ENCODE data around the gene RXRB.
"Not testable (repeated sequence)": the region's sequence is repeated elsewhere in the genome, so short reads cannot be mapped to it uniquely, and the experiment has no call there.

RXRB gene

DNA sequence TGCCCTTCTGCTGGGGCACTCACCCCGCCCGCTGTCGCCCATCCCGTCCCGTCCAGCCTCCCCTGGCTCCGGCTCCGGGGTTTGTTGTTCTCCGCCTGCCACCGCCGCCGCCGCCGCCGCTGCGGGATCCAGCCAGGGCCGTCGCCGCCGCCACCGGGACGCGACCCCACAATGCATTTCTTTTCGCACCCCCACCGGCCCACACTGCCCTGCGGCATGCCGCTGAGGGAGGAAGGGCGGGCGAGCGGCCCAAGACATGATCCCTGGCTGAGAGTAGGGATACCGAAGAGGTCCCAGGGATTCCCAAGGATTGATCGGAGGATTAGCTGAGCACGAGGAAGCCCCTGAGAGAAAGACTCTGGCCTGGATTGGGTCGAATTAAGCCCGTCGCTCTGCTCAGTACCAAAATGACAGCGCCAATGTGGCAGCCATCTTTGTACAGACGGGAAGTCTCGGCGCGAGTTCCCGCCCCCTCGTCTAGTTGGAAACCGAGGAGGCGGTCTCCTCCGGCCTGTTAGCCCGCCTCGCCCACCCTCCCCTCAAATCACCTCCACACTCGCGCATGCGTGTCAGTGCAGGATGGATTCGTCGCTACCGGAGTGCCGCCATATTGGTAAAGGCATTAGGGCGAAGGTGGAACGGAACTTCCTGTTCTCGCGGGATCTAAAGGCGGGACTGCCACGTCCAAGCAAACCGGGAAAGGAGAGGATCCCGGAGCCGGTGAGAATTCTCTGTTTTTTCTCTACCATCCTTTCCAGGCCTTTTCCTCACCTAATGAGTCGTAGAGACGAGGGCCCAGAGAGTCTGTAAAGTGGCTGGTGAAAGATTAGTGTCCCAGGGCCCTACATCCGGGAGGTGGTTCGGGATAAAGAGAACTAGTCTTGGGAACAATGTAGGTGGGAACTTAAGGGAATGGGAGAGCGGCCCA lies at the start of gene RXRB, which contains the start of gene SLC39A7:
TSS of gene RXRB (minus strand) at position 447 of the 928 bp plus-strand sequence. CDS start at position 258, 189 bp downstream.
TSS of gene SLC39A7 (plus strand) at position 649 of the 928 bp plus-strand sequence. CDS start 379 bp downstream, outside the sequence.
- peak; percentile 99 for DNase-seq

DNA sequence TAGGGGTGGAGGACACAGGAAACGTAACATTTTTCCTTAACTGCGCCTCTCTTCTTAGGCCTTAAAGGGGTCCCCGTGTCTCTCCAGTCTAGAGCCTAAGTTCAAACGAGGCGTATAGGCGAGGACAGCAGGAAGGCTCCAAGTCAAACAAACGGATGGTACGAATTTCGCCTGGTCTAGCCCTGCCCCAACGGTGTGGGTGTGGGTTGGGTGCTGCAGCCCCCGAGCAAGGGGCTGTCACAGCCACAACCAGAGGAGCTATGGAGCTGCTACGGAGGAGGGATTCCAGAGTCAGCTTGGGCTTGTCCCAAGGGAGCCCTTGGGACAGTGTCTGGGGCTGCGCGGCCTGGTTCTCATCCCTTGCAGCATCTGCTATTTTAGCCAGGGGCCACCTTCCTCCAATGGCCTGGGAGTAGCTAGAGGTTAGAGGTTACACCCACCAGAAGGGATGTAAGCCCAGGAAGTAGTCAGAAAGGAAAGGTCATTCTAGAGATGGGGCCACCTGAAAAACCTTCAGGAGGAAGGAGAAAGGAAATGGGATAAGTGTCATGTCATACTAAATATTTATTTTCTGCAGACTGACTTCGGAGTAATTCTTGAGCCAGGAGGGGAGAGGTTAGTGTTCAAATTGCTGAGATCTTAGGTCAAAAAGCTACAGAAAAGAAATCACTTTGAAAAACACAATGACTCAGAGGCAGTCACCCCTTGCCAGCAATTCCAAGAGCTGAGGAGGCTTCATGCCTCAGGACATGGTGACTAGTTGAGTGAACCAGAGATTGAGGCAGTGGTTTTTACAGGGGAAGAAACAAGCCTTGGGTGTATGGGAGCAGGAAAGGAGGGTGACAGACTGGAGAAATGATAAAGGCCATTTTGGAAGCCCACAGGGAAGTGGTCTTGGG lies 49.5 kb upstream of the RXRB start:
- no peak for DNase-seq

DNA sequence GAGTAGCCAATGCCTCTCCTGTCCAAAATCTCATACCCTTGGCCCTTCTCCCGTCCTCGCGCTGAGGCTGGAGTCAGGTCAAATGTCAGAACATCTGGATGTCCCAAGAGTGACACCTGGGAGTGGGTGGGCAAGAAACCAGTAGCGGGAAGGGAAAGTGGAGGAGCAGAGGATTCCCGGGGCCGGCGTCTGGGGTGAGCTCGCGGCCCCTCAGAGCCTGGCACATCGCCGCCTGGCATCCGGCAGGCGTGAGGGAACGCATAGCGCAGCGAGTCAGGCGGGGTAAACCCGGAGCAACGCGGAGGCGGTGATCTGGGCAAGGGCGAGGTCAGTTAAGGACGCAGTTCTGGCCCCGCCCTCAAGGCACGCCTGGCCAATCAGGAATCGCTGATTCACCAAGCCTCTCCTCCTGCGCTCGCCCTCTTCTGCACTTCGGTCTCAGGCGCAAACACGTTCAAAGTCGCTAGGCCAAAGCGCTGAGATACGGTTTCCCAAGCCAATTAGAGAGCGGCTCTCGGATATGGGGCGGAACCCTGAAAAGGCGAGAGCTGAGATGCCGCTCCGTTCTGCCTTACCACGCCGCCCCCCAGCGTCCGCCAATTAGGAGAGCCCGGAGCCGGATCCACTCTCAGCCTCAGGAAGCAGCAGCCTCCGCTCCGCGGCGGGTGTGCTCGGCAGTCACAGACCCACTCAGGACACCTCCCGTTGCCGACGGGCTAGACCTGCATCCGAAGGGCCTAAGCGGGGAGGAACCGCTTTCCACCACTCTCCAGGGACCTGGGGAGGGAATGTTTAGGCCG lies 48.7 kb upstream of the RXRB start:
- DNase-seq = peak; percentile 99

DNA sequence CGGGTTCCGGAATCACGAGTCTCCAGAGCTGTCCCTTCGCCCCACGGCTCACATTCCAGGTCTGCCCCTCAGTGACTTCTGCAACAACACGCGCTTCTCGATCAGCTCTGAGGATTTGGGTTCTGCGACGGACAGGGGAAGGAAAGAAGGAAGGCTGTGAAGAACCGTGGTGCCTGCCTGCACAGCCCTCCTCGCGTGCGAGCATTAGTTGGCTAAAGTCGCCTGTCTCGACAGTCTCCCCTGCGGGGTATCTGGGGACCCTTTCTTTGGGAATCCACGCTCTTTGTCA lies 48.1 kb upstream of the RXRB start:
- no peak for DNase-seq

DNA sequence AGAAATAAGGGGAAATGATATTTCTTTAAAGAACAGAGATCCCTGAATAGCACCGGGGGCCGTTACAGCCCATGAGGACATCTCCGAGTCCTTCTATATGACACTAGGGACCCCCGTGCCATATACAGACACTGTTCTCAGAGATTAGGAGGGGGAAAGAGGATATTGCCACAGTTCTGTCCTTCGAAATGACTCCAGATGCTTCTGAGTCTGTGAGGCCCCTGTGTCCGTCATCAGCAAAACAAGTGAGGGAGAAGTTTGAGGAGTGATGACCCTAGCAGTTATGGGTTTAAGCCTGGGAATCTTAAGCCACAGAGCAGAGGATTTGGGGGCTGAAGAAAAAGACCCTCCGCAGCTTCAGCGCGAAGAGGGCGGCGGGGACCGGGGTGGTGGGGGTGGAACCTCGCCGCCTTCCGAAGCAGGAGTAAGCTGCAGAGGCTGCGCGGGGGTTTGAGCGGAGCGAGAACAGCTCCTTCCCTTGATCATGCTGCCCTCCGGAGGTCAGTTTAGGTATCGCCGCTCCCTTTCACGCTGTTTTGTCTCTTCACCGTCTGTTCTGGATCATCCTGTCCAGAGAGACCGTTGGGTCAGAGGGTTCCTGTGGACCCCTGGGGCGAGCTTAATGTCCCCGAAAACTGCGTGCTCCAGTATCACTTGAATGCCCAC lies 47.6 kb upstream of the RXRB start:
- DNase-seq = peak; percentile 91

DNA sequence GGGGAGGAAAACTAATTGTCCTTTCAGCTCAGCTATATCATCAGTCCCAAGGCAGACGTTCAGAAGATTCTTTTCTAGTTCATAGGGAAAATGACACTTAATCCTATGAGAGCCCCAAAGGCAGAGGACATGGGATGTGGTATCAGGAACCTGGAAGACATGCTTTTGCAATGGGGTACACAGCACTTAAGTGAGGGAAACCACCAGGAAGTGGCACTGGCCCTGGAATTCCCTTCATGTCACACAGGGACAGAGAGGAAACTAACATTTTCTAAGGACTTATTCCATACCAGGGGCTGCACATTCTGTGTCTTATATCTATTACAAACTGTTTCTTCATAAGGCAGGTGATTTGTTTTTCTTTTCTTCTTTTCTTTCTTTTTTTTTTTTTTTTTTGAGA lies 43.0 kb upstream of the RXRB start:
- no peak for DNase-seq

DNA sequence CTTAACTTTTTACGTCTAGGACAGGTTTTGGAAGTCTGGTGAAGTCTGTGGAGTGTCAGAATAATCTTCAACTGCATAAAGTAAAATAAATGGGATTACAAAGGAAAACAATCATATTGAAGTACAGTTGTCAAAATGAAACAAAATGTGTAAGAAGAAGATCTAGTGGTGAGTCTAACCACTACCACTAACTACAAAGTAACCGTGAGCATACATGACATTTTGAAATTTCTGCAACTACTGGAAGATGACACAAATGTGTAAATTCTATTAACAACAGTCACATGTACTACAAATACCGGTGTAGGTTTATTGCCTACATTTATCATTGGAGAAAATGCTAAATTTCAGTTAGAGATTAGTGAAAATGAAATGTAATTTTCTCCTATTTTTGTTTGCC lies 41.5 kb upstream of the RXRB start:
- no peak for DNase-seq

DNA sequence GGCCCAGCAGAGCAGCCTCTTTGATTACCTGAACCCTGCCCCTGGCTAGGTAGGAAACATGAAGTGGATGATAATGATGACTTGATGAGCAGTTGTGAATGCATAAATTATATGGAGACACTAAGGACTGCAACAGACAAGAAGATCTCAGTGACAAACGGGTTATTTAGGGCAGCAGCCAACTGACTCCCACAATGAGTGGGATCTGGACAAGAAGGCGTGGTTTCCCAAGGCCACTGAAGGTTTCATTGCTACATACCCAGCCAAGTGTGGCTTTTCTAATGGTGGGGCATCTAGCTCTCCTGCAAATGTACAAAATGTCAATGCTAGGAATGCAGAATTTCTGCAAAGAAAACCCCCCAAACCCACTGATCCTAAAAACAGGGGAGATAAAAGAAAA lies 37.3 kb upstream of the RXRB start:
- no peak for DNase-seq

DNA sequence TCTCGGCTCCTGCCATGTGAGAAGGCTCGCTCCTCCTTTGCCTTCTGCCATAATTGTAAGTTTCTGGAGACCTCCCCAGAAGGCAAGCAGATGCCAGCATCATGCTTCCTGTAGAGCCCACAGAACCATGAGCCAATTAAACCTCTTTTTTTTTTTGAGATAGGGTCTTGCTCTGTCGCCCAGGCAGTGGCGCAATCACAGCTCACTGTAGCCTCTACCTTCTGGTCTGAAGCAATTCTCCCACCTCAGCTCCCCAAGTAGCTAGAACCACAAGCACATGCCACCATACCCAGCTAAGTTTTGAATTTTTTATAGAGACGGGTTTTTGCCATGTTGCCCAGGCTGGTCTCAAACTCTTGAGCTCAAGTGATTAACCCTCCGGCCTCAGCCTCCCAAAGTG lies 36.4 kb upstream of the RXRB start:
- no peak for DNase-seq

DNA sequence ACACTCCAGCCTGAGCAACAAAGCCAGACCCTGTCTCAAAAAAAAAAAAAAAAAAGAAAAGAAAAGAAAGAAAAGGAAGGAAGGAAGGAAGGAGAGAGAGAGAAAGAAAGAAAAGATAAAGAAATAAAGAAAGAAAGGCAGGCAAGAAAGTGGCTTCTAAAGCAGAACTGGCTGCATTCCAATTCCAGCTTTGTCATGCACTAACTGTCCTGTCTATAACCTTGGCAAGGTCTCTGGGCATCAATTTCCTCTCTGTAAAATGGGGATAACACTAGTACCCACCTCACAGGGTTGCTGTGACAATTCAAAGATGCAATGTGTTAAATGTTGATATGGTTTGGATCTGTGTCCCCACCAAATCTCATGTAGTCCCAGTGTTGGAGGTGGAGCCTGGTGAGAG lies 35.9 kb upstream of the RXRB start:
- no peak for DNase-seq

DNA sequence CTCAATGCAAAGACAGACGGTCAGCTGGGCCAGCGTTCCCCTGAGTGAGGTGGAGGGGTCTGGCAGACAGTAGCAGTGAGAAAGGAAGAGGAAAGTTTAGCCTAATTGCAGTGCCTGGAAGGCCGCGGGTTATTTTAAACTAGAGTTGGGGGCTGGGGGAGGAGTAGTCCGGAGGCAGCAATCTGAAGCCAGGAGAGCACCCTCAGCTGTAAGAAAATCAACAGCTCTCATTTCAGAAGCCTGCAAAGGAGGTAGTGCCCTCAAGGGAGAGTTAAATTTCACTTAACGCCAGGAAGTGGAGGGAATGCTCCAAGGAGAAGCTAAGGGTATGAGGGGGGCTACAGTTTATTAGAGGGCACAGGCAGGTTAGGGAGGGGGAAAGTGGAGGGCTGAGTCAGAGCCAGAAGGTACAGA lies 34.8 kb upstream of the RXRB start:
- no peak for DNase-seq

DNA sequence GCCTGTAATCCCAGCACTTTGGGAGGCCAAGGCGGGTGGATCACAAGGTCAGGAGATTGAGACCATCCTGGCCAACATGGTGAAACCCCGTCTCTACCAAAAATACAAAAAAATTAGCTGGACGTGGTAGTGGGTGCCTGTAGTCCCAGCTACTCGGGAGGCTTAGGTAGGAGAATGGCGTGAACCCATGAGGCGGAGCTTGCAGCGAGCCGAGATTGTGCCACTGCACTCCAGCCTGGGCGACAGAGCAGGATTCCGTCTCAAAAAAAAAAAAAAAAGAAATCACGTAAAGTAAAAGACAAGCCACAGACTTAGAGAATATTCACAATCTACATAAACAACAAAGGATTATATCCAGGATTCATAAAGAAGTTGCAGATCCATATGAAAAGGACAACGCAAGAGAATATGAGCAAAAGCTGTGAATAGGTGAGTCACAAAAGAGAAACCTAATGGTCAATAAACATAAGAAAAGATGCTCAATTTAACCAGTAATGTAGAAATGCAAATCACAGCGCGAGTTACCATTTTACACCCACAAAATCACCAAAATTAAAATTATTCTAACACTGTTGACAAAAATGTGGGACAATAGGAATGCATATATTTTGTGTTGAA lies 26.1 kb upstream of the RXRB start:
- DNase-seq = not testable (repeated sequence)

DNA sequence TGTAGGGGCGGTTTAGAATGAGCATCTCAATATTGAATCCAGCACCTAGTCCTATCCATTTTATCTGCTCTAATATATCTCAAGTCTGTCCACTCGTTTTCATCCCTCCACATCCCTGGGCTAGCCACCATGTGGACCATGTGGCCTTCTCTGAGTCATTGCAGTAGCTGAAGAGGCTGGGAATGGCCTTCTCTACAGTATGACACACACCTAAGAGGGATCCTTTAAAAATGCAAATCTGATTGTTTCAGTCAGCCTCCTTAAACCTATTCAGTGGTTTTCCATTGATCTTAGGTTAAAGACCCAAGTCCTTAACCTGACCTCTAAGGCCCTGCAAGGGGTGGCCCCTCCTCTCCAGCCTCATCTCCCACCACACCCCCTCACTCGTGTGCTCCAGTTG lies 17.2 kb upstream of the RXRB start:
- DNase-seq = no peak

DNA sequence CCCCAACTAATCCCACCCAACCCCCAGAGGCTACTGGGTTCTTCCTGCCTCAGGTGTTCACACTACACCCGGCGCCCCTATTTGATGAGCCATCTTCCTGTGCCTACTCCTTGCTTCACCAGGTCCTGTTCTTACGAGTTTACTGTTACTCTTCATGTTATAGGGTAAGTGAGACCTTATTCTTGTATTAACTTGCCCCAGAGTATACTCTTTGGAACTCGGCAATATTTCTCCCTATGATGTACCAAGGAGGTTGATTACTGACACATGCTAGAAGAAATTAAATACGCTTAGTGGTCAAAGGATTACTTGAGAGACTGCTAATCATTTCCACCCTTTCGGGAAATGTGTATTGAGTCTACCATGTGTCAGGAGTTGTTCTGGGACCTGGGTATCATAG lies 16.8 kb upstream of the RXRB start:
- no peak for DNase-seq

DNA sequence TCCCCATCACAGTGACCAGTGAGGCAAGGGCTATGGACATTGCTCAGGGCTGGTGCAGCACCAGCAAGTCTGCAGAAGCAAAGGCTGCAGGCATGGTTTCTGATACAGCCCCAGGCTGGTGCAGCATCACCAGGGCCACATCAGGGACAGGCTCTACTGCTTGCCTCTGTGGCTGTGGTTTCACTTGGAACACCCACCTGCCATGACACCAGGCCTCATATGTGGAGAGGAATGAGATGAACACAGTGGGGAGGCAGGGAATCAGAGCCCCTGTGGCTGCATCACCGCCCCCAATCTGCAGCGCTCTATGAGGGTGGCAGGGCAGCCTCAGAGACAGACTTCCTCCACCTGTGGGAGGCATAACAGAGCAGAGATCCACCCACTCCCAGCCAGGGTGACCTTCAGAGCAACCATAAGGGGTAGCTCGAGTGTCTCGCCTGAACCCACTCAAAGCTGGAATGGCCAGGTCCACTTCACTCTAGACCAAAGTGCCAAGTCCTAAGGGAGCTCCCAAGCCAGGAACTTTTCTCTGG lies 15.7 kb upstream of the RXRB start:
- no peak for DNase-seq

DNA sequence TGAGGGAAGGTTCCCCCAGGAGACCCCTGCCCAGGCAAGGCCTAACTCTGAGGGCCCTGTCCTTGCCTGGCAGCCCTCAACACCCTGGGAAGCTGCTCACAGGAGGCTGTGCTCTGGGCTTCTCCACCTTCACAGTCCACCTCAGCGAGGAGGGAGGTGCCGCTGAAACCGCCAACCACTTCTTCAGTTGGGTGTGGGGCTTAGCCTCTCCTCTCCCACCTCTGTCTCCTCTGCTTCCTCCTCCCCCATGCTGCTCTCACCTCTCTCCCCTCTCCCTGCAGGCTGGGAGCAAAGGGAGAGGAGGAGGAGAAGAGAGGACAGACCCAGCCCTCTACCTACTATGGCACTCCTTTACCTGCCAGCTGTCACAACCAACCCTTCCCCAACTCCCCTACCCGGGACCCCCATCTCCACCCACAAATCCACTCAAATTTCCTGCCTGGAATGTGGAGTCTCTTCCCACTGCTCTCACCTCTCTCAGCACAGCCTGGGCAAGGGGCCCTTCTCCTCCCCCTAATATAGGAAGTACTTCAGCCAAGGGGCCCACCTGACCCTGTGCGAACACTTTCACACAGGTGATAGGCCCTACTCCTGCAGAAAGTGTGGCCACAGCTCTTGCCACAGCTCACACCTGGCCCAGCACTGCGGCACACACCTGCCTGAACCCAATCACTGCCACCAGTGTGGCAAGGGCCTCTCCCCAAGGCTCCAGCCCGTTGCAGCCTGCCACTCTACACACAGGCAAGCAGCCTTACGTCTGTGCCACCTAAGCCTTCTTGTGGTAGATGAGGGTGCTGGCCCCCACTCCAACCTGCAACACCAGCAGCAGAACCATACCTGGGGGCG lies 15.0 kb upstream of the RXRB start:
- DNase-seq = no peak

DNA sequence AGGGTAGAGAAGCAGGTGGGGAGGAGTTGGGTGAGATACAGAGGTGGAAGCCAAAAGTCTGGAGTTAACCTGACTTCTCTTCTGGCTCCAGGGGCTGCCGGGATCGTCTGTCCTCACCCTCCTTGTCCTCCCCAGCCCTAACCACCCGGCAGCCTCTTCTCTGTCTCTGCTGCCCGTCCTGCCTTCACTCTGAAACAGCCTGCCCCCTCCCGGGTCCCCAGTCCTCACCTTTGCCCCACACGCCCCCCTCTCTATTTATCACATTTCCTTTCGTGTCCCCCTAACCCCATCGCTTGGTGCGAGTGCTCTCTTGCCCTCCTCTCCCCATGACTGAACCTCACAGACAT lies 13.5 kb upstream of the RXRB start:
- no peak for DNase-seq

DNA sequence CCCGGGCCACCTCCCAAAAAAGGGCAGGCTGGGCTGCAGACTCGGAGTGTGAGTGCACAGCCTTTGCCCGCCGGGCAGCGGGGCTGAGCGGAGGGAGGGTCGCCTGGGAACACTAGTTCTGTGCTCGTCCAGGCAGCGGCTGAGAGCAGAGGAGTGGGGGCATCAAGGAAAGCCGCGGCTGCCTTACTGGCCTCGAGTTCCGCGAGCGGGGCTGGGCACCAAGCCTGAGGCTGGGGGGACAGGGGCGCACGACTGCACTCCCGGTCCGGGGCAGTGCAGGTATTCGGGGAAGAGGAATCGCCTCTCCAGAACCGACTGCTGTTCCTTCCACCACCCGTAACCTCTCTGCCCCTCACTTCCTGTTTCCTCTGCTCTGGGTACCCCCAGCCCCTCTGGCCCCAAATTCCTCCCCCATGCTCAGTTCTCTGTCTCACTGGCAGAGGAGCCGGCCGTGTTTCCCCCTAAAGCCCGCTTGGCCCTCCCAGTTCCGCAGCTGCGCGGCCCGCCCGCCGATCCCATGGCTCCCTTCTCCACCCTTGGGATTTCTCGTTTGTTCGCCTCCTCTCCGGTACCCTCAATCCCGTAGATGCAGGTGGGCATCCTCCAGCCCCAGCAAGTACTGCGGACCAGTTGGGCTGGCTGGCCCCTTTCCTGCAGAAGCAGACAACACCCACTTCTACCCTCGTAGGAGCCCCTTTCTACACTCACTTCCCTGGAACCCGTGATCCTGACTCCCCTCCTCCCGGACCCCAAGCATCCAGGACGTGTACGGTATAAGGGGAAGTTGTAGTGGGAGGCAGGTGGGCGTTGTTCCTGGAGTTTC lies 12.9 kb upstream of the RXRB start:
- peak; percentile 27 for DNase-seq

DNA sequence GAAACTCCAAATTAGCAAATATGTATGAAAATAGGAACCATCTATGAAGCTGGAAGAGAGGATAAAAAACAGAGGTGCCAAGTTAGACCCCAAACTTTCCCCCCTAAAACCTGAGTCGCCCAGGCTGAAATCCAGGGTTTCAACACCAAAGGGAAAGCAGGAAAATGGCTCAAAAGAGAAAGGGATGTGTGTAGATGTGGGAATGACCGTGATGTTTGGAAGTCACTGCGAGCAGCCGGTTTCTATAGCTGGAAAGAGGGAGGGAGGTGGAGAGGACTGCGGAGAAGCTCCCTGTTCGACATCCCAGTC lies 12.3 kb upstream of the RXRB start:
- DNase-seq = no peak

Measured in CD4-positive, alpha-beta T cell treated with Interleukin-10 for 1 hour (primary cell).